Astrocyte (in vitro differentiated cells and primary cell): ENCODE results near the gene PHACTR4. TPM values are rescaled to one million over a fixed set of nuclear protein-coding genes. Genes with fewer than 3 reads are reported as not detected.

Experiments used
- DNase-seq: peaks from one replicate; pipeline ENCODE4 v3.0.0-alpha.2; 2010; ENCODE audit warnings: low read depth
- FAIRE-seq: peaks from 2 replicates; lab custom pipeline; 2011; peaks lifted over from hg19 to GRCh38; lab: Jason Lieb, UNC
- H2AFZ ChIP-seq: 2 replicates; pipeline ENCODE4 v1.6.0; 2012; ENCODE audit warnings: low read depth, low read length, inconsistent platforms
- H3K27ac ChIP-seq: 2 replicates; pipeline ENCODE4 v1.5.1; 2011; ENCODE audit warnings: low read depth, low read length, inconsistent platforms
- H3K27me3 ChIP-seq: 2 replicates; pipeline ENCODE4 v1.6.0; 2011; ENCODE audit warnings: low read length, inconsistent platforms; ENCODE audit not compliant: insufficient read depth
- H3K36me3 ChIP-seq: 2 replicates; pipeline ENCODE4 v1.5.1; 2011; ENCODE audit warnings: low read length, inconsistent platforms; ENCODE audit not compliant: insufficient read depth
- H3K4me1 ChIP-seq: 2 replicates; pipeline ENCODE4 v1.5.1; 2011; ENCODE audit warnings: low read length, inconsistent platforms; ENCODE audit not compliant: insufficient read depth
- H3K4me2 ChIP-seq: 2 replicates; pipeline ENCODE4 v1.6.0; 2012; ENCODE audit warnings: low read length, inconsistent platforms
- H3K4me3 ChIP-seq: 2 replicates; pipeline ENCODE4 v1.5.1; 2011; ENCODE audit warnings: low read depth, mild to moderate bottlenecking, low read length, inconsistent platforms; ENCODE audit not compliant: insufficient read depth
- H3K79me2 ChIP-seq: 2 replicates; pipeline ENCODE4 v1.6.0; 2012; ENCODE audit warnings: mild to moderate bottlenecking, low read length, inconsistent platforms; ENCODE audit not compliant: insufficient read depth
- H3K9ac ChIP-seq: 2 replicates; pipeline ENCODE4 v1.6.0; 2012; ENCODE audit warnings: mild to moderate bottlenecking, low read length, inconsistent platforms
- H3K9me3 ChIP-seq: 2 replicates; pipeline ENCODE4 v1.5.1; 2012; ENCODE audit warnings: low read depth, mild to moderate bottlenecking, low read length, inconsistent platforms; ENCODE audit not compliant: insufficient read depth
- H4K20me1 ChIP-seq: 2 replicates; pipeline ENCODE4 v1.6.0; 2012; ENCODE audit warnings: low read length, inconsistent platforms; ENCODE audit not compliant: insufficient read depth
- H3K27ac Mint-ChIP-seq: one replicate; pipeline ENCODE4 v1.8.0; 2021; ENCODE audit warnings: mild to moderate bottlenecking, mixed read lengths; ENCODE audit not compliant: unreplicated experiment
- H3K27me3 Mint-ChIP-seq: one replicate; pipeline ENCODE4 v1.8.0; 2021; ENCODE audit warnings: low read depth, mixed read lengths; ENCODE audit not compliant: unreplicated experiment
- H3K36me3 Mint-ChIP-seq: one replicate; pipeline ENCODE4 v1.8.0; 2021; ENCODE audit warnings: low read depth, mixed read lengths; ENCODE audit not compliant: unreplicated experiment
- H3K4me1 Mint-ChIP-seq: one replicate; pipeline ENCODE4 v1.8.0; 2021; ENCODE audit warnings: low read depth, mixed read lengths; ENCODE audit not compliant: unreplicated experiment
- H3K4me3 Mint-ChIP-seq: one replicate; pipeline ENCODE4 v1.8.0; 2021; ENCODE audit warnings: mild to moderate bottlenecking, moderate library complexity, mixed read lengths; ENCODE audit not compliant: unreplicated experiment
- H3K9me3 Mint-ChIP-seq: one replicate; pipeline ENCODE4 v1.8.0; 2021; ENCODE audit warnings: mild to moderate bottlenecking, mixed read lengths; ENCODE audit not compliant: unreplicated experiment
- CTCF ChIP-seq: IDR thresholded peaks from 2 replicates; pipeline ENCODE4 v1.5.1; 2011; ENCODE audit warnings: low read depth, mild to moderate bottlenecking, inconsistent platforms, low read length, moderate library complexity; ENCODE audit not compliant: insufficient read depth
- EZH2 ChIP-seq: IDR thresholded peaks from 2 replicates; pipeline ENCODE4 v1.6.1; 2012; ENCODE audit warnings: mild to moderate bottlenecking, low read length, inconsistent platforms; ENCODE audit not compliant: insufficient read depth
- total RNA-seq: library from RNA; stranded (reverse); gene quantifications from 2 replicates; pipeline ENCODE4 v1.2.1, GENCODE V29; 2021

Gene PHACTR4
- total RNA-seq, 1 donor from 2014 or later, result 78.5 TPM

- H2AFZ ChIP-seq, result no peak overlapping the region
- FAIRE-seq, result peak; percentile 64
- H3K27ac Mint-ChIP-seq, result peak overlapping the region; percentile 84
Measured at GRCh38 chr1:28392027-28392652, 22.6 kb downstream of the PHACTR4 start.

GRCh38 chr1:28394136-28394535, 24.6 kb downstream of the PHACTR4 start:
- H3K4me2 ChIP-seq, result no peak overlapping the region
- Mint-ChIP-seq H3K9me3 (no peaks in the 10 kb centered on the region), H3K27ac (no peak overlapping the region), H3K36me3 (peaks cover 4% of the 10 kb centered on the region), H3K4me1 (peaks cover 7% of the 10 kb centered on the region), H3K27me3 (no peaks in the 10 kb centered on the region), H3K4me3 (no peak overlapping the region)
- FAIRE-seq (no peak), DNase-seq (no peak)
- H3K36me3 ChIP-seq, result peaks cover 2% of the 10 kb centered on the region
- no peaks in the 10 kb centered on the region for H3K27me3 ChIP-seq
- peaks cover 7% of the 10 kb centered on the region for H3K4me1 ChIP-seq
- H3K9me3 ChIP-seq, result no peaks in the 10 kb centered on the region
- H2AFZ ChIP-seq, result no peak overlapping the region
- H3K9ac ChIP-seq, result no peak overlapping the region
- TF ChIP-seq CTCF (no peak), EZH2 (no peak)
- H3K4me3 ChIP-seq, result no peak overlapping the region
- H4K20me1 ChIP-seq, result peaks cover 26% of the 10 kb centered on the region
- peaks cover 70% of the 10 kb centered on the region for H3K79me2 ChIP-seq
- no peak overlapping the region for H3K27ac ChIP-seq

More at GRCh38 chr1:28392027-28392652, 22.6 kb downstream of the PHACTR4 start:
- Histone ChIP-seq H3K4me1 (peaks cover 7% of the 10 kb centered on the region), H3K27me3 (no peaks in the 10 kb centered on the region), H3K9ac (no peak overlapping the region), H3K4me3 (no peak overlapping the region), H3K27ac (no peak overlapping the region), H3K9me3 (no peaks in the 10 kb centered on the region), H3K36me3 (peaks cover 2% of the 10 kb centered on the region), H3K79me2 (peaks cover 75% of the 10 kb centered on the region), H4K20me1 (peaks cover 32% of the 10 kb centered on the region), H3K4me2 (peak overlapping the region; percentile 34)
- no peaks in the 10 kb centered on the region for H3K9me3 Mint-ChIP-seq
- DNase-seq, result peak; percentile 93
- H3K4me1 Mint-ChIP-seq, result peaks cover 7% of the 10 kb centered on the region
- TF ChIP-seq CTCF, result no peak
- TF ChIP-seq EZH2, result no peak
- no peaks in the 10 kb centered on the region for H3K27me3 Mint-ChIP-seq
- peak overlapping the region; percentile 2 for H3K4me3 Mint-ChIP-seq
- peaks cover 2% of the 10 kb centered on the region for H3K36me3 Mint-ChIP-seq

GRCh38 chr1:28395181-28395580, 25.6 kb downstream of the PHACTR4 start:
- no peak for TF ChIP-seq CTCF
- no peak for TF ChIP-seq EZH2
- Mint-ChIP-seq H3K27me3 (no peaks in the 10 kb centered on the region), H3K36me3 (peaks cover 4% of the 10 kb centered on the region), H3K9me3 (no peaks in the 10 kb centered on the region), H3K4me3 (no peak overlapping the region), H3K4me1 (peaks cover 16% of the 10 kb centered on the region), H3K27ac (no peak overlapping the region)
- no peak for FAIRE-seq
- H4K20me1 ChIP-seq, result peaks cover 18% of the 10 kb centered on the region
- H3K36me3 ChIP-seq, result peaks cover 2% of the 10 kb centered on the region
- no peak overlapping the region for H3K4me2 ChIP-seq
- H2AFZ ChIP-seq, result no peak overlapping the region
- H3K9ac ChIP-seq, result no peak overlapping the region
- DNase-seq, result peak; percentile 73
- peaks cover 65% of the 10 kb centered on the region for H3K79me2 ChIP-seq
- H3K4me1 ChIP-seq, result peaks cover 7% of the 10 kb centered on the region
- H3K27ac ChIP-seq, result peak overlapping the region; percentile 9
- H3K4me3 ChIP-seq, result no peak overlapping the region
- no peaks in the 10 kb centered on the region for H3K9me3 ChIP-seq
- H3K27me3 ChIP-seq, result no peaks in the 10 kb centered on the region
